ENCODE measurements around the gene TSPAN17. TPM values are rescaled to one million over a fixed set of nuclear protein-coding genes. Genes with fewer than 3 reads are reported as not detected.

TSPAN17 gene
- total RNA-seq, 1 donor from 2014 or later, result 47.3 TPM

- Mint-ChIP-seq H3K27me3 (ENCODE audit: low read depth) (peaks cover 97% of the 10 kb centered on the region), H3K27ac (no peak overlapping the region), H3K9me3 (no peaks in the 10 kb centered on the region), H3K4me3 (no peak overlapping the region), H3K4me1 (peaks cover 6% of the 10 kb centered on the region), H3K36me3 (no peaks in the 10 kb centered on the region)
- no peak for TF ChIP-seq CTCF (IDR thresholded peaks at IDR 0.05; ENCODE audit: unreplicated experiment)
- no peak for DNase-seq (ENCODE audit: low spot score in 2 of 2, unreplicated experiment in 2 of 2)
These were observed 22.3 kb upstream of the TSPAN17 start for GRCh38 chr5:176624938-176625337.

- Mint-ChIP-seq H3K36me3 (no peaks in the 10 kb centered on the region), H3K27me3 (ENCODE audit: low read depth) (peaks cover 94% of the 10 kb centered on the region), H3K4me3 (no peak overlapping the region), H3K4me1 (peaks cover 2% of the 10 kb centered on the region), H3K9me3 (no peaks in the 10 kb centered on the region), H3K27ac (no peak overlapping the region)
- DNase-seq (ENCODE audit: low spot score in 2 of 2, unreplicated experiment in 2 of 2), result no peak
- TF ChIP-seq CTCF (IDR thresholded peaks at IDR 0.05; ENCODE audit: unreplicated experiment), result no peak
These were observed 21.8 kb upstream of the TSPAN17 start for GRCh38 chr5:176625512-176625911.

- H3K4me3 Mint-ChIP-seq, result no peak overlapping the region
- peaks cover 94% of the 10 kb centered on the region for H3K27me3 Mint-ChIP-seq (ENCODE audit: low read depth)
- peaks cover 4% of the 10 kb centered on the region for H3K4me1 Mint-ChIP-seq
These were observed 21.1 kb upstream of the TSPAN17 start for GRCh38 chr5:176625966-176626875.

GRCh38 chr5:176626876-176627236, 20.4 kb upstream of the TSPAN17 start:
- no peak for TF ChIP-seq CTCF (IDR thresholded peaks at IDR 0.05; ENCODE audit: unreplicated experiment)
- H3K4me1 Mint-ChIP-seq, result peaks cover 4% of the 10 kb centered on the region
- H3K27ac Mint-ChIP-seq, result no peak overlapping the region
- H3K4me3 Mint-ChIP-seq, result no peak overlapping the region
- H3K36me3 Mint-ChIP-seq, result no peaks in the 10 kb centered on the region
- H3K9me3 Mint-ChIP-seq, result no peaks in the 10 kb centered on the region
- H3K27me3 Mint-ChIP-seq (ENCODE audit: low read depth), result peaks cover 94% of the 10 kb centered on the region
- DNase-seq (ENCODE audit: low spot score in 2 of 2, unreplicated experiment in 2 of 2), result no peak

More at GRCh38 chr5:176625966-176626875, 21.1 kb upstream of the TSPAN17 start:
- no peaks in the 10 kb centered on the region for H3K36me3 Mint-ChIP-seq
- H3K27ac Mint-ChIP-seq, result no peak overlapping the region
- H3K9me3 Mint-ChIP-seq, result no peaks in the 10 kb centered on the region
- no peak for DNase-seq (ENCODE audit: low spot score in 2 of 2, unreplicated experiment in 2 of 2)
- TF ChIP-seq CTCF (IDR thresholded peaks at IDR 0.05; ENCODE audit: unreplicated experiment), result no peak

- no peak for TF ChIP-seq CTCF (IDR thresholded peaks at IDR 0.05; ENCODE audit: unreplicated experiment)
- Mint-ChIP-seq H3K27me3 (ENCODE audit: low read depth) (peaks cover 94% of the 10 kb centered on the region), H3K4me3 (no peak overlapping the region), H3K27ac (no peak overlapping the region), H3K9me3 (no peaks in the 10 kb centered on the region), H3K36me3 (no peaks in the 10 kb centered on the region), H3K4me1 (peaks cover 4% of the 10 kb centered on the region)
- DNase-seq (ENCODE audit: low spot score in 2 of 2, unreplicated experiment in 2 of 2), result no peak
These were observed 19.7 kb upstream of the TSPAN17 start for GRCh38 chr5:176627582-176627981.

Data from mesothelial cell of epicardium (in vitro differentiated cells).